HG02678 (cell line): ENCODE data around the gene VGF.
A peak's percentile ranks its signal among the peaks of the same experiment; 100 is the strongest.

Experiments used
- ATAC-seq: cut with Tn5 transposase; IDR thresholded peaks from one replicate; pipeline ENCODE4 v1.9.1; 2021; ENCODE audit warnings: mild to moderate bottlenecking, moderate library complexity; ENCODE audit not compliant: unreplicated experiment

Gene VGF

DNA sequence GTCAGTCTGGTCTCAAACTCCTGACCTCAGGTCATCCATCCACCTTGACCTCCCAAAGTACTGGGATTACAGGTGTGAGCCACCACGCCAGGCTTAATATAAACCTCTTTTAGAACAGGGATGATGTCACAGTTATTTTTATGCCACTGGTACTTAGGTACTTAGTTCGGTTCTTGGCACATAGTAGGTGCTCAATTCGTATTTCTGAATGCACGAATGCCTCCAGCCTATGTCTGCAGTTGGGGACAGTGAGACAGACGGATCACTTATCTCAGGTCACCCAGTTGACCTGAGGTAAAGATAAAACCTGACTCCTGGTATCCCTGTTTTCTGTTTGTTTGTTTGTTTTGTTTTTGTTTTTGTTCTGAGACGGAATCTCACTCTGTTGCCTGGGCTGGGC lies 20.8 kb upstream of the VGF start:
- ATAC-seq = no peak

DNA sequence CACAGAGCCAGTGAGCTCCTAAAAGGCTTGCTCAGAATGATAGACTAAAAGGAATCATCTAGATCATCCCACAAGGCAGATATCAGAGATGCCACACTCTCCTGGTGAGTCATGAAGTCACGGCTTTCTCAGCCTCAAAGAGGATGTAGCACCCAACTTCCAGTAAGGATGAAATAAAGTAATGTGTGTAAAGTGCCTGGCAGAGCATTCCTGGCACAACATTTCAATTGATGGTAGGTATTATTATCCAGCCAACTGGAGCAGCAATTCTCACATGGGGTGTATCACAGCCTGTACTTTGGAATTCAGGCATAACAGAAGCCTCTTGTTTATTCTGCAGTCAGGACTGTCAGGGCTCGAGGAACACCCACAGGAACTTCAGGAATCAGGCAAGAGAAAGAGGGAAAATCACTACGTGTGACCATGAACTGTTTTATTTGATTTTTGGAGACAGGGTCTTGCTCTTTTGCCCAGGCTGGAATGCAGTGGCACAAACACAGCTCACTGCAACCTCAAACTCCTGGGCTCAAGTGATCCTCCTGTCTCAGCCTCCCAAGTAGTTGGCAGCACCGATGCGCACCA lies 20.0 kb upstream of the VGF start:
- no peak for ATAC-seq

DNA sequence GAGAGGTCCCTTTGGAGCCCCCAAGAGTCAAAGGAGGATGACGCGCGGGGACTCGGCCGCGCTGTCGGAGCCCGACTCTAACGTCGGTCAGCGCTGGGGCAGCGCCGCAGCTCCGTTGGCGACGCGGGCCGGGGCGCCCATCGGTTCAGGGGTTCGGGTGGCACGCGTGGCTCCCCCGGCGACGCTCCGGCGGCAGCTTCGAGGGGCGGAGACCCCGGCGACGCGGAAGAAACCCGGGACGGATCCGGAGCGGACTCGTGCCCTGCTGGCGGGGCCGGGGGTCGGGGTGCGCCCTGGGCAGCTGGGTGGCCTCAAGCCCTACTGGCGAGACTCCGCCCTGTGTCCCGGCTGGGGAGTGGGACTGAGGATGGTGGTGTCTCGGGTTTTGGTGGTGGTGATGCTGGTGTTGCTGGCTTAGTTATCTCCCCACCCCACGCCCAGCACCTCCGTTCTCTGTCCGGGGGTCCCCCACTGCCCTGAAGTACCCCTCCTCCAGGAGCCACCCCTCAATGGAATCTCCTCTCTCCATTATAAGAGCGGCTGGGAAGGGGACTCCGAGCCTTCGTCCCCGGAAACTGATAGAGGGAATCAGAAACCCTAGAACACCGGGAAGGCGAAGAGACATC lies 14.9 kb upstream of the VGF start, which contains the start of gene NAT16:
Gene NAT16, minus strand, starts transcription at position 164 of the 626 bp plus-strand sequence. CDS start 5,486 bp downstream, outside the sequence.
- ATAC-seq = no peak

DNA sequence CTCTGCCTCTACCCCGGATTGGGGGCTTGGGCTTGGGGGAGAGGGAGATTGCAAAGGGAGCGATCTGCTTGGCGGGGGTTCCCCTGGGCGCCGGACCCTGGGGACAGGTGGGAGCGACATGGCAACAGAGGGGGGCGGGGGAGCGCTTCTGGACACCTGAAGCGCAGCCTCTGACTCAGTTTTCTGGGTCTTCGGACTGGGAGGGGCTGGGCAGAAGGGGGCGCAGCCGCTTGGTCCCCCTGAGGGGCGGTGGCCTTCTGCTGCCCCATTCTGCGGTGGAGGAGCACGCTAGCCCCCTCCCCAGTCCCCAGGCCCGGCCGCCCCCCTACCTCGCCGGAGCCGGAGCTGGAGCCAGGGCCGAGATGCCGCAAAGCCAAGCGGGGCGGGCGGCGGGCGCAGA lies 14.3 kb upstream of the VGF start:
- ATAC-seq = no peak

DNA sequence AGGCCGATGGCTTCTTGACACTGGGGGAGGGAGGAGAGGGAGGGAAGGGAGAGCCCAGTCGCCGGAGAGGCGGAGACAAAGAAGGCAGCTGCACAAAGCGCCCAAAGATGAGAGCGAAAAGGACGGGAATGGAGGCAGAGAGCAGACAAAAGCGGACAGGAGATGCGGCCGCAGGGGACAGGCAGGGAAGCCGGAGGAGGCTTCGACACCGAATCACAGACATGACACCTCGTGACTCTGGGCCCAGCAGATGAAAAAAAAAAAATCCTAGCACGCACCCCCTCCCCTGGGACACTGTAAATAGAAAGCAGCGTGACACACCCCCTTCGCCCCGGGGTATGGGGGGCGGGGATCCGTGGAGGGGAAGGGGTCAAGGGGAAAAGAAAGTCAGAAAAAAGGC lies 13.7 kb upstream of the VGF start:
- ATAC-seq = no peak

DNA sequence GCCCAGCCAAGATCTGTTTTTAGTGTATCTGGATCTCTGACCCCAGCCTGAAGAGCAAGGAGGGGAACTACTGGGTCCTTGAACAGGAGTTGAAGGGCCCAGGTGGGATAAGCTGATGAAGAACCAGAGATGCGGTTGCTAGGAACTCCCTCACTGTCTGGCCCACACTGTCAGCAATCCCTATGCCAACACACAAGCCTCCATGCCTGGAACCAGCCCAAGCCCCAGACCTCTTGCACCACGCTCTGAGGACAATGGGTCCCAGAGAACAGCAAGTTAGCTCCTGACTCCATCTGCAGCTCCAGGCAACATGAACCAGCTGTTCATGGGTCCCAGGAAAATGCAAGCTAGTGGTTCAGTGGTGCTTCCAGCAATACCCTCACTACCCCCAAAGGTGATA lies 12.3 kb upstream of the VGF start:
- ATAC-seq = no peak

DNA sequence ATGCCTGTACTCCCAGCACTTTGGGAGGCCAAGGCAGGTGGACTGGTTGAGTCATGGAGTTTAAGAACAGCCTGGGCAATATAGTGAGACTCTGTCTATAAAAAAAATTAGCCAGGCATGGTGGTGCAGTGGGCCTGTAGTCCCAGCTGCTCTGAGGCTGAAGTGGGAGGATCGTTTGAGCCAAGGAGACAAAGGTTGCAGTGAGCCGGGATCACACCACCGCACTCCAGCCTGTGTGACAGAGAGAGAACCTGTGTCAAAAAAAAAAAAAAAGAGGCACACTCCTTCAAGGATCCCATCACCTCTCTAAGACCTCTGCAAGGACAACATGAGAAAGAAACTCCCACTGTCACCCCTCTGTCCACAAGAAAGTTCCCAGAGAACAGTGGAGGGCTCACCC lies 10.3 kb upstream of the VGF start:
- ATAC-seq = no peak

DNA sequence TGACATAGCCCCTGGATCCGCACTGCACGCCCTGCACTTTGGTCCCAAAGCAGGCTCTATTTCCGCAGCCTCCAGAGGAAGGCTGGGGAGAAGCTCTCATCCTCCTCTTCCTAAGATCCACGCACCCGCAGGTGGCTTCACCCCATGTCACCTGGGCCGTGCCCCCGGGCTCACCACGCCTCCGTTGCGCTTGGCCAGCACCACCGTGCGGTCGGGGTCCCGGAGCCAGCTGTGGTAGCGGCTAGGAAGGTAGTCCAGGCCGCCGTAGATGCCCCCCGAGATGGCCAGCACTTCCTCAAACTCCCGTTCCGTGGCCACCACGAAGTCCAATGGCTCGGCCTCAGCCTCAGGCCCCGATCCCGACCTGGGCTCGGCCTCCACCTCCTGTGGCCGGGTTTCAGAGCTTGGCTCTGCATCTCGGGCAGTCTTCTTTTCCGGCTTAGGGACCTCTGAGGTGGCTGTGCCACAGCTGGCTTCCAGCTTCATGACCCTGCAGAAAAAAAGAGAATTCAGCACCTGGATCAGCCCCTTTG lies 9.0 kb upstream of the VGF start:
- no peak for ATAC-seq

DNA sequence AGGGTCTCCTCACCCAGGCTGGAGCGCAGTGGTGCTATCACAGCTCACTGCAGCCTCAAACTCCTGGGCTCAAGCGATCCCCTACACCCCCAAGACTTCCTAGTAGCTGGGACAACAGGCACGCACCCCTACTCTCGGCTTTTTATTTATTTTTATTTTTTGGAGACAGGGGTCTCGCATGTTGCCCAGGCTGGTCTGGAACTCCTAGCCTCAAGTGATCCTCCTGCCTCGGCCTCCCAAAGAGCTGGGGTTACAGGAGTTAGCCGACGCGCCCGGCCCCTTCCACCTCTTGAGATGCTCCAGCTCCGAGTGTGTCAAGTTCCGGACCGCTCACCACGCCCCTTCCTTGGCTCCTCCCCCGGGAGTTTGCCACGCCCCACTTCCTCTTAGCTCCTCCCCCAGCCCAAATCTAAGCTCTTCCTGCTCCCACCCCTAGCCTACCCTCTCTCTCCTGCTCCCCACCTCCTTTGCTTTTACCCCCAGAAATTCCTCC lies 8.4 kb upstream of the VGF start:
- ATAC-seq = no peak

DNA sequence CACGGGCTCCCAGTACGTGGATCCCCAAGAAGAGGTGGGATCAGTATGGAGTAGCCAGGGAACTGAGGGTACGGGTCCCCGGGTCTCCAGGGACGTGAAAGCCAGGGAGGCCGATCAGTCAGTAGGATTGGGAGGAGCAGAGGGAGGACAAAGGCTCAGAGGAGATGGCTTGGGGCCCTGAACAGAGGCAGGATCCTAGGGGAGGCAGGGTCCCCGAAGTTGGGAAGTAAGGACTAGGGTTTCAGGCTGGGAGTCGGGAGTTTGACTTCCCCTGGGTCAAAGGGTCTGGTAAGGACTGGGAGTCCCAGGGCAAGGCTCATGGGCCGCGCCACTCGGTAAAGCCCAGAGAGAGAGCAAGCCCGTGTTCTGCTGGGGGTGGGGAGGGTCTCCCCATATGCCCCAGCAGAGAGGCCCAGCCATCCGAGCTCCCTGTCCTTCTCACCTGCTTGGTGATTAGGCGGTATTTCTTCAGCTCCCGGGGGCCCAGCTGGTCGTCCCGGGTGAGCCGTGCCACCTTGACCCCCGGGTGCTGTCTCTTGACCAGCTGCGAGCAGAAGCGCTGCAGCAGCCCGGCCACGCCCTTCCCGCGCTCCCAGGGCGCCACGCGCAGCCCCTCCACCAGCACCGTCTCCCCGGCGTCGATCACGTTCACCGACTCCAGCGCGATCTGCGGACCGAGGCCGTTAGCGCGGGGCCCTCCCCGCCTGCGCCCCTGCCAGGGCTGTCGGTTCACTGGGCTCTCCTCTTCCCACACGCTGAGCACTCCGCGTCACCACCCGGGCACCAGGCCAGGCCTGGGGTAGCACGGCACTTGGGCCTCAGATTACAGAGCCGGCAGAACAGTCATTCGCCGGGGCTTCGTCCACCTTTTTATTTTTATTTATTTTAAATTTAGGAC lies 7.7 kb upstream of the VGF start:
- no peak for ATAC-seq

DNA sequence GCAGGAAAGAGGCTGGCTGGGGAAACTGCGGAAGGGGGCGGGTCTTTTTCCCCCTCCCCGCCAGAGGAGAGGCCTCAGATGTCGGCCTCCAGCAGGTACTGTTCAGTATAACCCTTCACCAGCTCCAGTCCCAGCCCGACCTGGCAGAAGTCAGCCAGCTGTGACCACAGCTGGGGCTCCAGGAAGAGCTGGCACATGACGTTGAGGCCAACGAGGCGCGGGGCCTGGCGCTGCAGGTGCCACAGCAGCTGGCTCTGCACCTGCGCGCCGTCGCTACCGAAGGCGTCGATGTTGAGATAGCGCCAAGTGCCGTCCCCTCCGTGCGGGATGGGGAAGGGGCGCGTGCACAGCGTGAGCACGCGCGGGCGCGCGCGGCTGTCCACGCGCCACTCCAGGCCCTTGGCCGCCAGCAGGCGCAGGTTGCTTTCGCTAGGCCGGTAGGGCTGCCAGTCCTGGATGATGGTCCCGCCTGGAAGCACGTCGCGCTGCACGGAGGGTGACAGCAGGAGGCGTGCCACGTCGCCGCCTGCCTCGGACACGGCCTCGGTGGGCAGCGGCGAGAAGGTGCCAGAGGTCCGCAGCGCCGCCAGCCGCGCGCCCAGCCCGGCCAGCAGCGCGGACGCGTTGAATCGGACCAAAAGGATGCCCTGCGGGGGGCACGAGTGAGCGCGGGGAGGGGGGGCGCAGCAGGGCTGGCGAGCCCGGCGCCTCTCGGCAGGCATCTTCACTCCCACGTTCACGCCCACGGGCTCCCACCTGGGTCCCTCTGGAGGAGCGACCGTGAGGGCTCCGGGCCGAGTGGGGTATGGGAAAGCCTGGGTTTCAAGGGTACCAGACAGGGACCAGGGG lies 6.9 kb upstream of the VGF start:
- ATAC-seq = no peak

DNA sequence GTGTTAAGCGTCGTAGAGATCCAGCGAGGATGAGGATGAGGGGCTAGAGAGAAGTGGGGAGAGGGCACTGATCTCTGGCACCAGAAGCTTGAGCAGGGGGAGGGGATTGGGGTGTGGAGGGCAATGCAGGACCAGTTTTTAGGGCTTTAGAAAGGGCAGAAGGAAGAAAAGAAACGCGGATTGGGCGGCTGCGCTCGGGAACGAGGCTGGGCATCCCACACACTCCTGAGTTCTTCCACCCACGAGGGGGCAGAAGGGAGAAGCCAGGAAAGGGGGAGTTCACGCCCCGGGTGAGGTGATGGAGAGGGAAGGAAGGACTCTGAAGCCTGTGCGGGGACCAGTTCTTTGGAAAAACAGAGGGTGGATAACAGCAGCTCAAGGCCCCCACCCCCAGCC lies 6.1 kb upstream of the VGF start:
- ATAC-seq = no peak

DNA sequence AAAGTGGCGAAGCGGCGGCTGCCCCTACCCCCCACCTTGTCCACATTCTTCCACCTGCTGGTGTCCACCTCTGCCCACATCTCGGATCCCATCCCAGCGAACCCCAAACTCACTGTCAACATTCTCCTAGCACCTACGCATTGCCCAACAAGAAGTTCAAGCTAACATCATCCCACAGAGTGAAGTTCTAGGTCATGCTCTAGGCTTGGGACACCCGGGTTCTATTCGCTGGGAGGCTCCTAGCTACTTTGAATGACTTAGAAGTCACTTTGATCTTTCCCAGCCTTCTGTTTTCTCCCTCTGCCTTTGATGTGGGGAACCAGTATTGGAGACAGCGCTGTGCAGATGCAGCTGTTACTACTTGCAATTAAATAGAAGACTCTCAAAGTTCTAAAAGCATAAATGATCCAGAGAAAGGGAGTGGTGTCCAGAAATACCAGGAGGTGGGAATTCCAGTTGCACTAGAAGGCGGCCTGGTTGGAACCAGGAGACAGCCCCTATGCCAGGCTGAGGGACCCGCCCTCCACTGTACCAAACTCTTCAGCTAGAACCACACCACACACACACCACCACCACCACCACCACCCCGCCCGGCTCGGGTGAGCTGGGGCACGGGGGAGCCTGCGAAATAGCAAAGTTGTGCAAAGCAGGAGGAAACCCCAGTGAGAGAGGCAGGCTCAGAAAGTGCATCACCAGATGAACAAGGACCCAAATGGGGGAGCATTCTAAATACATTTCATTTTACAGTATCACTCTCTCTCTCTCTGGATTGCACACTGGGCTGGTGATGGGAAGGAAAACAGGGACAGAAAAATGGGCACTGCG lies 5.5 kb upstream of the VGF start:
- ATAC-seq = no peak

DNA sequence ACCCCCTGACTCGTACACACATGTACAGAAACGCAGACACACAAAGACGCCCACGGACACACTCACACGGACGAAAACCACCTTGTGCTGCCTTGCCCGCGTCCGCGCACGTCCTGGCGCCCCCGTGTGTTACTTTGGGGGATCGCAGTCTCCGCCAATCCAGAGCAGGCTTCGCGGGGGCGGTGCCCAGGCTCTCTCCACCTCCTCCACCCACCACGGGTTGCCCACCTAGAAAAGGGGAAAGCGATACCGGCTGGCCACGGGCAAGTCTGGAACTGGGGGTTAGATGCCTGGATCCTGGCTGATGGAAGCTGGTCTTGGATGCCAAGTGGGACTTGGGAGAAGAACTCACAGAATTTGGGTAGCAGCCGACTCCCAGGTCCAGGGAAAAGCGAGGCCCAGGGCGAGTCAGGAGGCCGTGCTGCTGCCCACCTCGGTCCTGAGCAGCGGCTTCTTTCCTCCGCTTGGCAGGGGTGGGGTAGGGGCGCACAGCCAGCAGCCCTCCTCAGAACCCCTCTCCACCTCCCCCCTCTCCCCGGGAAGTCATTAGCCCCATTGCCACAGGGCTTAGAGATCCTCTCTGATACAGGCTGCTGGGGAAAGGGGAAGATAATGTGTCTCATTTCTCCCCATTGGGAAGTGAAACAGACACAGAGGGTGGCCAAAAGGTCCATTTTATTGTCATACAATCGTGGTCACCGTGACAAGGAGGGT lies 4.6 kb upstream of the VGF start:
- ATAC-seq = peak; percentile 39

DNA sequence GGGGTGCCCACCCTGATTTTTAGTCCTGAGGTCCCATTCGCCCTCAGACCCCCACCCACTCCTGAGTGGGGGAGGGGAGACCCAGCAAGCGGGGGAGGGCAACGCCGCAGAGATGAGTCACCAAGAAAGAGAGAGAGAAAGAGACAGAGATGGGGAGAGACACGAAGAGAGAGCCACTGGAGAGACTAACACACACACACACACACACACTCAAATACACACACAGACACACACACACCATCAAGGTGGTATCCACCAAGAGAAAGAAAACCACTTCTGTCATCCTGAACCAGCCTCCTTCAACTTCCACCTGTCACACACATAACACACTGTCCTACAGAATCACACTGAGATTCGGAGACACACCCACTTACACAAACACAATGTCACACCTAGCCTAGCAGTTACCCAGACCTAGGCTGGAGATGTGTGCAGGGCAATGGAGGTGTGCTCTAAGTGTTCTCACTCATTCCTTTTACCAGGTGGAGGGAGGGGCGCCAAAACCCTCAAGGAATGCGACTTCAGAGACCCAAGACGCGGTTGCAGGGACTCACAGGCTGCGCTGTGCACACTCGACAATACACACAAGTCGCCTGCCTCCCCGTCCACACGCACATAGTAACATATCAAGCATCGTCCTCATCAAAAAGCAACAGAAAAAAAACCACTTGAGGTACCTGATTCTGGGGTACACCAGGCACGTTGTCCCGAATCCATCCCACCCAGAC lies 3.9 kb upstream of the VGF start:
- no peak for ATAC-seq

DNA sequence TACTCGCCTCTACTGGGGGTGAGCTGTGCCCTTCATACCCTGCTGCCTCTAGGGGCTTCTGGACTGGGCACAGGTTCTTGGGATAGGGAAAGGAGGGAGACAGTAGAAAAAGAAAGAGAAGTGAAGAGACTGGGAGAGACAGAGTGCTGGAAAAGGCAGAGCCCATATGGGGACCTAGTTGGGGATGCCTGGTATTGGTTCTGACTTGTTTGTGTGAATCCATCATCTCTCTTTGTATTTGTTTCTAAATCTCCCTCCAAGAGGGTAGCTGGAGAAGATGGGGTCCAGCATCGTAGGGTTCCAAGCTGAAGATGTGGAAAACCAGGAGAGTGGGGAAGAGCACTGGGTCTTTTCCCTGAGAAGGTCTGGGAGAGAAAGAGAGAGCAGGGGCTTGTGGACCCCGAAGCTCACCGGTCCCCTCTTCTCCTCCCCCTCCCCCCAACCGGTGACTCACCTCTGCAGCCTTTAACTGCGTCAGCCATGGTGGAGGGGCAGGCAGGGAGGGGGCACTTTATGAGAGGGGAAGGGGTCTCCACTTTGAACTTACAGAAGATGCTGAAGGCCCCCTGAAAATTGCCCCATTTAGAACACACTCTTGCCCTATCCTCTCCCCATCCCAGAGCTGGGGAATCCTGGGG lies 3.2 kb upstream of the VGF start:
- ATAC-seq = no peak

DNA sequence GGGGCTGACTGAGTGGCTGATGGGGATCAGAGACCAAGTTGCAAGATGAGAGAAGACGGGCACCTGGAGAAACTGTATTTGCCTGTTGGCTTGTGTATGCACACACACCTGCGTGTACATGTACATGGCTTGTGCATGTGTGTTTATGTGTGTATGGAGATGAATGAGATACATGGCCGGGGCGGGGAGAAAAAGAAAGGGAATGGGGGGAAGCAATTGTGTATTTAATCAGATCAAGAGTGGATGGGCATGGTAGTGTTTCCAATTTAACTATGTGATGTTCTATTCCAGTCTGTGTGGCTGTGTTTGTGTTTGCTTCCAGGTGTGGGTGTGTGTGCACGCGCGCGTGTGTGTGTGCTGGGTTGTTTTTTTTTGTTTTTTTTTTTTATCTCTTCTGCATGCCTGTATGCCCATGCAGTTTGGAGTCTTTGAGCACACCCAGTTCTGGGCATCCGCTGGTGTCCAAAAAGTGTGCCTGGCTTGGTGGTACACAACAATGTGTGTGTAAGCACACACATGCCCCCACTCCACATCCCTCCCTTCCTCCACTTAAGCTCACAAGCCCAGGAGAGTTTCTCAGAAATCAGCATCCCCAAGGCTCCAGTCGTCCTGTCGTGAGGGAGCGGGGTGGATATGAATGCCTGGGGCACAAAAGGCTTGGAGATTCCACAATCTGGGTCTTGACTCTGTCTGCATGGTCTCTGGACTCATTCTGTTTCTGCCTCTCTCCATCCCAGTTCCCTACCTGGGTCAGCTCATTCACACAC lies 2.5 kb upstream of the VGF start:
- no peak for ATAC-seq
